ENCODE data around the gene RFESD. TPM values are rescaled to one million over a fixed set of nuclear protein-coding genes. Genes with fewer than 3 reads are reported as not detected.

The RFESD gene
- polyA plus RNA-seq, 3 donors: 0.15 to 1.4 (median 0.24) TPM

DNA sequence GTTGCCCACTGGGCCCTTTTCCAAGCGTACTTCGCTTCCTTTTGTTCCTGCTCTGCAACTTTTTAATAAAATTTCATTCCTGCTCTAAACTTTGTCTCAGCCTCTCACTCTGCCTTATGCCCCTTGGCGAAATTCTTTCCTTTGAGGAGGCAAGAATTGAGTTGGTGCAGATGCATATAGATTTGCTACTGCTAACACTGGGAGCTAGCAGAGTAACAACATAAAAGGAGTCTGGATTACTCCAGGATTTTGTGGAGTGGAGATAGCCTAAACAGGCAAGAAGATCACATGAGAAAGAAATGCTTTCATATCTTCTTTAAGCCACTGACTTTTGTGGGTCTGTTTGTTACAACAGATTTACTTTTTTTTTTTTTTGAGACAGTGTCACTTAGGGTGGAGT lies 12.9 kb upstream of the RFESD start:
- no peak overlapping the region for H3K27ac Mint-ChIP-seq
- DNase-seq: no peak
- H3K4me3 Mint-ChIP-seq: no peak overlapping the region
- intact Hi-C loops (cut with micrococcal nuclease): no loop called here
- no peaks in the 10 kb centered on the region for H3K36me3 Mint-ChIP-seq
- Histone ChIP-seq H3K4me2 (replicated peaks; ENCODE audit: extremely low read depth, low read length, poor library complexity, severe bottlenecking) (no peak overlapping the region), H3K27me3 (ENCODE audit: control insufficient read depth in 2 of 2, insufficient read depth in 2 of 2, low read length in 2 of 2) (no peaks in the 10 kb centered on the region), H3K9ac (ENCODE audit: insufficient read depth, low read length, poor library complexity, severe bottlenecking) (no peak overlapping the region), H4K20me1 (ENCODE audit: insufficient read depth, low read length) (no peaks in the 10 kb centered on the region), H3K36me3 (replicated peaks in 1 of 2; ENCODE audit: control insufficient read depth in 1 of 2, insufficient read depth in 2 of 2, low read length in 2 of 2) (no peaks in the 10 kb centered on the region), H3K4me3 (replicated peaks in 1 of 3; ENCODE audit: low read depth in 2 of 3, low read length in 3 of 3) (no peak overlapping the region), H3K4me1 (ENCODE audit: control insufficient read depth in 1 of 2, insufficient read depth in 2 of 2, low read length in 2 of 2) (peaks cover 0 to 7% of the 10 kb centered on the region in 2 donors), H3K79me2 (ENCODE audit: insufficient read depth, low read length) (no peaks in the 10 kb centered on the region), H2AFZ (ENCODE audit: insufficient read depth, low read depth, low read length, poor library complexity, severe bottlenecking) (no peak overlapping the region), H3K27ac (ENCODE audit: low read depth in 1 of 2, low read length in 2 of 2) (no peak overlapping the region), H3K9me3 (replicated peaks in 1 of 2; ENCODE audit: control insufficient read depth in 1 of 2, insufficient read depth in 1 of 2, low read length in 2 of 2) (peaks cover 0 to 3% of the 10 kb centered on the region in 2 donors)
- TF ChIP-seq, protein P1, sequence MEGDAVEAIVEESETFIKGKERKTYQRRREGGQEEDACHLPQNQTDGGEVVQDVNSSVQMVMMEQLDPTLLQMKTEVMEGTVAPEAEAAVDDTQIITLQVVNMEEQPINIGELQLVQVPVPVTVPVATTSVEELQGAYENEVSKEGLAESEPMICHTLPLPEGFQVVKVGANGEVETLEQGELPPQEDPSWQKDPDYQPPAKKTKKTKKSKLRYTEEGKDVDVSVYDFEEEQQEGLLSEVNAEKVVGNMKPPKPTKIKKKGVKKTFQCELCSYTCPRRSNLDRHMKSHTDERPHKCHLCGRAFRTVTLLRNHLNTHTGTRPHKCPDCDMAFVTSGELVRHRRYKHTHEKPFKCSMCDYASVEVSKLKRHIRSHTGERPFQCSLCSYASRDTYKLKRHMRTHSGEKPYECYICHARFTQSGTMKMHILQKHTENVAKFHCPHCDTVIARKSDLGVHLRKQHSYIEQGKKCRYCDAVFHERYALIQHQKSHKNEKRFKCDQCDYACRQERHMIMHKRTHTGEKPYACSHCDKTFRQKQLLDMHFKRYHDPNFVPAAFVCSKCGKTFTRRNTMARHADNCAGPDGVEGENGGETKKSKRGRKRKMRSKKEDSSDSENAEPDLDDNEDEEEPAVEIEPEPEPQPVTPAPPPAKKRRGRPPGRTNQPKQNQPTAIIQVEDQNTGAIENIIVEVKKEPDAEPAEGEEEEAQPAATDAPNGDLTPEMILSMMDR (IDR thresholded peaks at IDR 0.05): no peak
- no CpG with 5 or more reads among the region's 3 CpGs for WGBS (ENCODE audit: insufficient coverage)
- peaks cover 0 to 7% (median 5%) of the 10 kb centered on the region in 7 donors for H3K9me3 Mint-ChIP-seq
- peaks cover 0 to 5% (median 2%) of the 10 kb centered on the region in 3 donors for H3K27me3 Mint-ChIP-seq (ENCODE audit: low read depth in 3 of 3)
- peaks cover 14% of the 10 kb centered on the region for H3K4me1 Mint-ChIP-seq

DNA sequence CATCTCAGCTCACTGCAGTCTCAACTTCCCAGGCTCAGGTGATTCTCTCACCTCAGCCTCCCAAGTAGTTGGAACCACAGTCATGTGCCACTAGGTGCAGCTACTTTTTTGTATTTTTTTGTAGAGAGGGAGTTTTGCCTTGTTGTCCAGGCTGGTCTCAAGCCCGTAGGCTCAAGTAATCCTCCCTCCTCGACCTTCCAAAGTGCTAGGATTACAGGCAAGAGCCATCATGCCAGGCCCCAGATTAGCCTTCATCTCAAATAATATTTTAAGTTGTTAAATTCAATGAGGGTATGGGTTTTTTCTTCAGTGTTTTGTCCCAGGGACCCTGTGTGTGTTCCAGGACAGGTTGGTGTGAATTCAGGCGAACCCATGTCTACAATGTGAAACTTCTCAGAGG lies 12.5 kb upstream of the RFESD start:
- no peak overlapping the region for H2AFZ ChIP-seq (ENCODE audit: insufficient read depth, low read depth, low read length, poor library complexity, severe bottlenecking)
- H3K4me3 ChIP-seq (replicated peaks in 1 of 3; ENCODE audit: low read depth in 2 of 3, low read length in 3 of 3): no peak overlapping the region
- H3K27ac ChIP-seq (ENCODE audit: low read depth in 1 of 2, low read length in 2 of 2): no peak overlapping the region
- TF ChIP-seq, protein P1 (IDR thresholded peaks at IDR 0.05): no peak
- Mint-ChIP-seq H3K4me1 (peaks cover 14% of the 10 kb centered on the region), H3K27me3 (ENCODE audit: low read depth in 3 of 3) (peaks cover 0 to 5% (median 2%) of the 10 kb centered on the region in 3 donors), H3K4me3 (no peak overlapping the region), H3K9me3 (peaks cover 0 to 7% (median 5%) of the 10 kb centered on the region in 7 donors), H3K27ac (no peak overlapping the region), H3K36me3 (no peaks in the 10 kb centered on the region)
- no peak for DNase-seq
- H3K4me1 ChIP-seq (ENCODE audit: control insufficient read depth in 1 of 2, insufficient read depth in 2 of 2, low read length in 2 of 2): peaks cover 0 to 7% of the 10 kb centered on the region in 2 donors
- WGBS (ENCODE audit: insufficient coverage): no CpG with 5 or more reads among the region's 3 CpGs
- H4K20me1 ChIP-seq (ENCODE audit: insufficient read depth, low read length): no peaks in the 10 kb centered on the region
- no peak overlapping the region for H3K4me2 ChIP-seq (replicated peaks; ENCODE audit: extremely low read depth, low read length, poor library complexity, severe bottlenecking)
- no peaks in the 10 kb centered on the region for H3K27me3 ChIP-seq (ENCODE audit: control insufficient read depth in 2 of 2, insufficient read depth in 2 of 2, low read length in 2 of 2)
- H3K9me3 ChIP-seq (replicated peaks in 1 of 2; ENCODE audit: control insufficient read depth in 1 of 2, insufficient read depth in 1 of 2, low read length in 2 of 2): peaks cover 0 to 3% of the 10 kb centered on the region in 2 donors
- no peaks in the 10 kb centered on the region for H3K79me2 ChIP-seq (ENCODE audit: insufficient read depth, low read length)
- intact Hi-C loops (cut with micrococcal nuclease): no loop called here
- no peaks in the 10 kb centered on the region for H3K36me3 ChIP-seq (replicated peaks in 1 of 2; ENCODE audit: control insufficient read depth in 1 of 2, insufficient read depth in 2 of 2, low read length in 2 of 2)
- H3K9ac ChIP-seq (ENCODE audit: insufficient read depth, low read length, poor library complexity, severe bottlenecking): no peak overlapping the region
